Skin epidermis (tissue), 12 donors: Measurements from ENCODE around the gene C22orf23.
"Not testable (repeated sequence)": the region's sequence is repeated elsewhere in the genome, so short reads cannot be mapped to it uniquely, and the experiment has no call there.

Experiments
- H3K27ac ChIP-seq, 21 experiments: fragments of 200-600 bp; sonication (generic) in 11 of 21; one replicate each; pipeline ENCODE4 v1.5.0; 2020; ENCODE audit warnings: mild to moderate bottlenecking in 3 of 21, inconsistent platforms in 2 of 21, moderate library complexity in 2 of 21
- H3K4me3 ChIP-seq, 7 experiments: fragments of 200-600 bp; sonication (generic) in 2 of 7; one replicate each; pipeline ENCODE4 v1.5.0; 2020; ENCODE audit warnings: inconsistent platforms in 2 of 7, mild to moderate bottlenecking in 2 of 7, moderate library complexity in 1 of 7

The C22orf23 gene

GRCh38 chr22:37959231-37959825 lies 5.9 kb upstream of the C22orf23 start:
- H3K27ac ChIP-seq: no peak overlapping the region
- no peak overlapping the region for H3K4me3 ChIP-seq

- Histone ChIP-seq H3K4me3 (no peak overlapping the region), H3K27ac (no peak overlapping the region)
These were observed 3.8 kb upstream of the C22orf23 start for GRCh38 chr22:37957232-37957631.

GRCh38 chr22:37955825-37956397 lies 2.5 kb upstream of the C22orf23 start:
- H3K27ac ChIP-seq, H3K4me3 ChIP-seq: not testable (repeated sequence)

GRCh38 chr22:37954686-37955085 lies 1.3 kb upstream of the C22orf23 start:
- Histone ChIP-seq H3K4me3 (peak overlapping the region in 5 of 7 experiments; percentile 79 to 97 (median 90)), H3K27ac (no peak overlapping the region)

- H3K27ac ChIP-seq: peak overlapping the region in 15 of 21 experiments; percentile 18 to 92 (median 85)
- peak overlapping the region; percentile 79 to 97 (median 90) for H3K4me3 ChIP-seq
These were observed 352 bp downstream of the C22orf23 start for GRCh38 chr22:37953062-37953436.

- Histone ChIP-seq H3K27ac (peak overlapping the region in 3 of 21 experiments; percentile 18 to 90 (median 41)), H3K4me3 (peak overlapping the region; percentile 79 to 97 (median 90))
These were observed 772 bp downstream of the C22orf23 start for GRCh38 chr22:37952629-37953028.

GRCh38 chr22:37951305-37951704 lies 2.1 kb downstream of the C22orf23 start:
- Histone ChIP-seq H3K4me3 (no peak overlapping the region), H3K27ac (no peak overlapping the region)

GRCh38 chr22:37947142-37947795 lies 6.1 kb downstream of the C22orf23 start:
- H3K4me3 ChIP-seq, H3K27ac ChIP-seq: not testable (repeated sequence)

- not testable (repeated sequence) for H3K27ac ChIP-seq, H3K4me3 ChIP-seq
These were observed 9.0 kb downstream of the C22orf23 start for GRCh38 chr22:37944423-37944822.

- Histone ChIP-seq H3K4me3 (no peak overlapping the region), H3K27ac (no peak overlapping the region)
These were observed 9.6 kb downstream of the C22orf23 start for GRCh38 chr22:37943825-37944198.

GRCh38 chr22:37943136-37943824 lies 10.1 kb downstream of the C22orf23 start:
- H3K4me3 ChIP-seq: no peak overlapping the region
- H3K27ac ChIP-seq: no peak overlapping the region

GRCh38 chr22:37942133-37942532 lies 11.3 kb downstream of the C22orf23 start:
- no peak overlapping the region for H3K4me3 ChIP-seq
- H3K27ac ChIP-seq: no peak overlapping the region

- Histone ChIP-seq H3K4me3 (no peak overlapping the region), H3K27ac (peak overlapping the region in 1 of 21 experiments; percentile 35)
These were observed 12.6 kb downstream of the C22orf23 start for GRCh38 chr22:37940698-37941376.

GRCh38 chr22:37933711-37934376 lies 19.6 kb downstream of the C22orf23 start:
- H3K27ac ChIP-seq: peak overlapping the region in 20 of 21 experiments; percentile 10 to 78 (median 57)
- H3K4me3 ChIP-seq: no peak overlapping the region

GRCh38 chr22:37932821-37933578 lies 20.4 kb downstream of the C22orf23 start:
- Histone ChIP-seq H3K27ac (peak overlapping the region in 20 of 21 experiments; percentile 14 to 78 (median 57)), H3K4me3 (no peak overlapping the region)

GRCh38 chr22:37932401-37932800 lies 21.0 kb downstream of the C22orf23 start:
- H3K27ac ChIP-seq: peak overlapping the region in 11 of 21 experiments; percentile 23 to 78 (median 40)
- no peak overlapping the region for H3K4me3 ChIP-seq

- Histone ChIP-seq H3K27ac (peak overlapping the region in 6 of 21 experiments; percentile 30 to 70 (median 38)), H3K4me3 (no peak overlapping the region)
These were observed 21.5 kb downstream of the C22orf23 start for GRCh38 chr22:37931893-37932389.

GRCh38 chr22:37930952-37931440 lies 22.4 kb downstream of the C22orf23 start:
- Histone ChIP-seq H3K27ac (peak overlapping the region in 2 of 21 experiments; percentile 18 to 34), H3K4me3 (no peak overlapping the region)
